Posterior cingulate gyrus (tissue), 11 donors: ENCODE measurements around the gene ARHGAP1.

Experiments
- DNase-seq, 10 donors: peaks; one replicate each; pipeline versions ENCODE4 v3.0.0 to v3.0.0-alpha.2; 2020 to 2021; ENCODE audit warnings: mixed read lengths in 3 of 10
- intact Hi-C: fragments of 100-400 bp; cut with DNase I; formaldehyde crosslinking; loops from one replicate; pipeline ENCODE4 v1.15.1; 2023

The ARHGAP1 gene

GRCh38 chr11:46697303-46697702, 3.1 kb downstream of the ARHGAP1 start:
- intact Hi-C loops, result no loop called here
- DNase-seq, result peak in 8 of 10 donors; percentile 41 to 93 (median 67)

GRCh38 chr11:46696212-46696558, 4.2 kb downstream of the ARHGAP1 start:
- intact Hi-C loops, result loop anchor here (1.0 kb wide), 1 partner anchor 47 kb away; no protein-coding TSS in a partner anchor
- peak; percentile 88 to 99 (median 96) for DNase-seq

GRCh38 chr11:46695345-46696211, 4.8 kb downstream of the ARHGAP1 start:
- intact Hi-C loops, result loop anchor here (1.0 kb wide), 1 partner anchor 46 kb away; no protein-coding TSS in a partner anchor
- no peak for DNase-seq

- DNase-seq, result no peak
- intact Hi-C loops, result no loop called here
These were observed 5.8 kb downstream of the ARHGAP1 start for GRCh38 chr11:46694607-46695006.

- peak in 1 of 10 donors; percentile 31 for DNase-seq
- intact Hi-C loops, result no loop called here
These were observed 6.3 kb downstream of the ARHGAP1 start for GRCh38 chr11:46694072-46694471.

GRCh38 chr11:46693597-46694012, 6.8 kb downstream of the ARHGAP1 start:
- intact Hi-C loops, result no loop called here
- DNase-seq, result peak in 1 of 10 donors; percentile 15

- DNase-seq, result peak in 1 of 10 donors; percentile 8
- intact Hi-C loops, result no loop called here
These were observed 8.0 kb downstream of the ARHGAP1 start for GRCh38 chr11:46692450-46692849.

GRCh38 chr11:46690702-46691101, 9.7 kb downstream of the ARHGAP1 start:
- DNase-seq, result peak in 1 of 10 donors; percentile 5

GRCh38 chr11:46686886-46687795, 13.3 kb downstream of the ARHGAP1 start:
- DNase-seq, result peak in 4 of 10 donors; percentile 27 to 69 (median 48)
- intact Hi-C loops, result no loop called here

More at GRCh38 chr11:46690702-46691101, 9.7 kb downstream of the ARHGAP1 start:
- intact Hi-C loops, result no loop called here

GRCh38 chr11:46684367-46684766, 16.1 kb downstream of the ARHGAP1 start:
- peak in 2 of 10 donors; percentile 0 to 13 for DNase-seq
- intact Hi-C loops, result no loop called here

- intact Hi-C loops, result no loop called here
- peak in 3 of 10 donors; percentile 38 to 66 (median 47) for DNase-seq
These were observed 17.4 kb downstream of the ARHGAP1 start for GRCh38 chr11:46682773-46683752.

GRCh38 chr11:46681814-46682213, 18.6 kb downstream of the ARHGAP1 start:
- DNase-seq, result peak in 2 of 10 donors; percentile 51 to 71
- intact Hi-C loops, result no loop called here

- DNase-seq, result peak in 2 of 10 donors; percentile 68 to 79
- intact Hi-C loops, result no loop called here
These were observed 19.6 kb downstream of the ARHGAP1 start for GRCh38 chr11:46680815-46681214.

GRCh38 chr11:46680164-46680760, 20.2 kb downstream of the ARHGAP1 start:
- DNase-seq, result peak in 2 of 10 donors; percentile 45 to 71
- intact Hi-C loops, result no loop called here

- intact Hi-C loops, result no loop called here
- peak in 2 of 10 donors; percentile 74 to 82 for DNase-seq
These were observed 20.9 kb downstream of the ARHGAP1 start for GRCh38 chr11:46679241-46680163.

GRCh38 chr11:46678741-46679130, 21.7 kb downstream of the ARHGAP1 start:
- peak in 2 of 10 donors; percentile 36 to 49 for DNase-seq
- intact Hi-C loops, result no loop called here

GRCh38 chr11:46677991-46678740, 22.3 kb downstream of the ARHGAP1 start:
- peak in 1 of 10 donors; percentile 66 for DNase-seq
- intact Hi-C loops, result no loop called here
